ENCODE results near the gene RNF144A.
A peak's percentile ranks its signal among the peaks of the same experiment; 100 is the strongest.

Gene RNF144A

DNA sequence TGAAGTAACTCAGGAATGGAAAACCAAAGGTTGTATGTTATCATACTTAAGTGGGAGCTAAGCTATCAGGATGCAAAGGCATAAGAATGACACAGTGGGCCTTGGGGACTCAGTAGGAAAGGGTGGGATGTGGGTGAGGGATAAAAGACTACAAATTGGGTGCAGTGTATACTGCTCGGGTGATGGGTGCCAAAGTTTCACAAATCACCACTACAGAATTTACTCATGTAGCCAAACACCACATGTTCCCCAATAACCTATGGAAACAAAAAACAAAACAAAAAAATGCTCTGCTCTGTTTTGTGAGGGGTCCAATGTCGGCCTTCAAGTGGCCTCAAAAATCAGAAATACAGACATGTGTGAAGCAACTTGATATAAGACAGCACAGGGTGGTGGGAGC, 8.9 kb upstream of the RNF144A start:
- DNase-seq (ENCODE audit: low read depth) = no peak
- TF ChIP-seq, protein P1, sequence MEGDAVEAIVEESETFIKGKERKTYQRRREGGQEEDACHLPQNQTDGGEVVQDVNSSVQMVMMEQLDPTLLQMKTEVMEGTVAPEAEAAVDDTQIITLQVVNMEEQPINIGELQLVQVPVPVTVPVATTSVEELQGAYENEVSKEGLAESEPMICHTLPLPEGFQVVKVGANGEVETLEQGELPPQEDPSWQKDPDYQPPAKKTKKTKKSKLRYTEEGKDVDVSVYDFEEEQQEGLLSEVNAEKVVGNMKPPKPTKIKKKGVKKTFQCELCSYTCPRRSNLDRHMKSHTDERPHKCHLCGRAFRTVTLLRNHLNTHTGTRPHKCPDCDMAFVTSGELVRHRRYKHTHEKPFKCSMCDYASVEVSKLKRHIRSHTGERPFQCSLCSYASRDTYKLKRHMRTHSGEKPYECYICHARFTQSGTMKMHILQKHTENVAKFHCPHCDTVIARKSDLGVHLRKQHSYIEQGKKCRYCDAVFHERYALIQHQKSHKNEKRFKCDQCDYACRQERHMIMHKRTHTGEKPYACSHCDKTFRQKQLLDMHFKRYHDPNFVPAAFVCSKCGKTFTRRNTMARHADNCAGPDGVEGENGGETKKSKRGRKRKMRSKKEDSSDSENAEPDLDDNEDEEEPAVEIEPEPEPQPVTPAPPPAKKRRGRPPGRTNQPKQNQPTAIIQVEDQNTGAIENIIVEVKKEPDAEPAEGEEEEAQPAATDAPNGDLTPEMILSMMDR (IDR thresholded peaks at IDR 0.05; ENCODE audit: insufficient read depth, low read depth, low read length, missing control alignments) = no peak
- H3K4me3 ChIP-seq (ENCODE audit: low read length) = no peak overlapping the region

DNA sequence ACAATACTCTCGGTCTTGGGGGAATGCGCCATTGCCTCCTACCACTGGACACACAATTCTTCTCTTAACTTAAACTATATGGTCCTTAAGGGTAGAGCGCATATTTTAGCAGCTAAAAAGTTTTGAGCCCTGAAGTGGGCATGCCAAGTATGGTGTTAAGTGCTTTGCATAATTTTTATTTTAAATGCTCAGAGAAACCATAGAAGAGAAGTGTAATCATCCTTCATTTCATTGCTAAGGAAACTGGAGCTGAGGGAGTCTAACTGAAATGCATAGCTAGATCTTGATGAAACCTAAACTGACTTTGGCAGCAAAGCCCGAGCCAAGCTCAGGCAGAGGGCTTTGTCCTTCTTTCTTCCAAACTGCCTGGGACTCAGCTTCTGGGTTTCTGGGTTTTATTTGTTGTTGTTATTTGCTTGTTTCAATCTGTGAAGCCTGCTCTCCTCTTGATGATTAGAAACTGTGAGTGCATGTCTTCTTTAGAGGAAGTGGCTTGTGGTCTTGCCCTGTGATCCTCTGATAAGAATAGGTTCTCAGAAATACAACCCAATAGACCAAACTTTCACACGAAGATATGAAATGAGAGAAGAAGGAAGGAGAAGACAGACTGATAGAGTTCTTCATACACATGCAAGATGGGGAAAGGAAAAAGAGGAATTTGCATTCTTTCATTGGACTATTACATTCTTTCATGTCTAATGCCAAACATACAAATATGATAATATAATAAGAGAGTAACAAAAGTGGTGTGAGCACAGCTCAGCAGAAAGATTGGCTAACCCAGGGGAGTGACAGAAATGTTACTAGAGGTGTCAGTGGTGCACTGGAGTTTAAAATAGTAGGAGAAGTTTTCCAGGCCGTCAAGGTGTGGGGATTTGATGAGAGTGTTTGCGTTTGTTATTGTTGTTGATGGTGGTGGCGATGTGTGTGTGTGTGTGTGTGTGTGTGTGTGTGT, 7.5 kb upstream of the RNF144A start:
- H3K4me3 ChIP-seq (ENCODE audit: low read length) = no peak overlapping the region
- DNase-seq (ENCODE audit: low read depth) = no peak
- TF ChIP-seq, protein P1 (IDR thresholded peaks at IDR 0.05; ENCODE audit: insufficient read depth, low read depth, low read length, missing control alignments) = no peak

GRCh38 chr2:6911721-6912120, 5.5 kb upstream of the RNF144A start:
- H3K4me3 ChIP-seq (ENCODE audit: low read length) = no peak overlapping the region
- TF ChIP-seq, protein P1 (IDR thresholded peaks at IDR 0.05; ENCODE audit: insufficient read depth, low read depth, low read length, missing control alignments) = no peak

GRCh38 chr2:6913415-6914157, 3.6 kb upstream of the RNF144A start:
- TF ChIP-seq, protein P1 (IDR thresholded peaks at IDR 0.05; ENCODE audit: insufficient read depth, low read depth, low read length, missing control alignments) = no peak
- H3K4me3 ChIP-seq (ENCODE audit: low read length) = no peak overlapping the region
- no peak for DNase-seq (ENCODE audit: low read depth)

More at GRCh38 chr2:6911721-6912120, 5.5 kb upstream of the RNF144A start:
- DNase-seq (ENCODE audit: low read depth) = no peak

GRCh38 chr2:6914828-6915227, 2.4 kb upstream of the RNF144A start:
- DNase-seq (ENCODE audit: low read depth) = peak; percentile 61
- no peak overlapping the region for H3K4me3 ChIP-seq (ENCODE audit: low read length)

DNA sequence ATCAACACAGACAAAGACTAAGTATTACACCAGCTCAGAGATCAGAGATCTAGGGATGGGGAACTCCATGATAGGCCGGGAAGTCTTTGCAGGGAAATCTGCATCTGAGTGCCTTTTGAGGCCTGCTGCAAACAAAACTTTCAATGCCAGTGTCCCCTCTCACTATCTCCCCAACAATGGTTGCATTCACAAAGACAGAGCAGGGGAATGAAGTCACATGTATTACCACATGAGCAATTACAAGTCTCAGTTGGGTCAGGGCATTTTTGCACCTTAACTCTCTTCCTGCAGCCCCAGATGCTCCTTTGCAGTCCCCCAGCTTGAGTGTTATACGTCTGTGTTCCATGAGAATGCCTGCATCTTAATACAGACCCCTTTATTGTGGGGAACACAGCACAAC, 1.8 kb upstream of the RNF144A start:
- TF ChIP-seq, protein P1 (IDR thresholded peaks at IDR 0.05; ENCODE audit: insufficient read depth, low read depth, low read length, missing control alignments) = no peak
- DNase-seq (ENCODE audit: low read depth) = no peak
- H3K4me3 ChIP-seq (ENCODE audit: low read length) = no peak overlapping the region

More at GRCh38 chr2:6914828-6915227, 2.4 kb upstream of the RNF144A start:
- TF ChIP-seq, protein P1 (IDR thresholded peaks at IDR 0.05; ENCODE audit: insufficient read depth, low read depth, low read length, missing control alignments) = no peak
